Measurements from ENCODE around the gene RHOBTB3. TPM values are rescaled to one million over a fixed set of nuclear protein-coding genes. Genes with fewer than 3 reads are reported as not detected.
A peak's percentile ranks its signal among the peaks of the same experiment; 100 is the strongest.

RHOBTB3 gene
- total and polyA plus RNA-seq, 2 experiments from 2014 or later: 147 to 202 TPM

DNA sequence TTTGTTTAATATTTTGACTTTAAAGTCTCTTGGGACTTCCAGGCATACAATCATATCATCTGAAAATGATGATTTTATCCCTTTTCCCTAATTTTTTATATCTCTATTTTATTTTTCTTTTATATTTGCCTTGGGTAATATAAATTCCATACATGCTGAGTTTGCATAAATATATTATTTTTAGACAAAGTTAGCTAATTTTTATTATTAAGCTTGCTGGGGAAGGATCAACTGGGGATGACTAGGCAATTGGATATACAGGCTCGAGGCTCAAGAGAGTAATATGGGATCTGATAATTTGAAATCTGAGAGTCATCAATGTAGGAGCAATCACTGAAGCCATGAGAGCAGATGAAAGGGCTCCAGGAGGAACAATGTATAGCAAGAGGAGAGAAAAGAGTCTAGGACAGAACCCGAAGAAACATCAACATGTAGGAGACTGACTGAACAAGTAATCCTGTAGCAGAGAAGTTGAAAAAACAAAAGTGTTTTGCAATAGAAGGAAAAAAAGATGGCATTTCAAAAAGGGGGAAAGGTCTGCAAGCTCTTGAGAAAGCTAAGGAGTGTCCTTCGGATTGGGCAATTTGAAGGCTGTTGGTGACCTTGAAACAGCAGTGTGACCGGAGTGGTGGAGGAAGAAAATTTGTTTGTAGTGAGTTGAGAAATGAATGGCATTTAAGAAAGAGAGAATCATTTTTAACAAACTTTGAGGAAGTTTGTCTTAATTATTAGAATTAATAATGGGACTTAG, 17.0 kb upstream of the RHOBTB3 start:
- H3K27ac ChIP-seq: no peak overlapping the region
- no peaks in the 10 kb centered on the region for H3K79me2 ChIP-seq (ENCODE audit: insufficient read depth)
- WGBS, 2 experiments (ENCODE audit: low coverage in 1 of 2, low lambda C conversion rate in 2 of 2, missing lambda C conversion rate in 2 of 2): 96 to 99% methylated on average over 4 of the region's 4 CpGs
- H3K27me3 ChIP-seq (replicated peaks; ENCODE audit: insufficient read depth): no peaks in the 10 kb centered on the region
- H3K4me2 ChIP-seq (ENCODE audit: unreplicated experiment): no peak overlapping the region
- no peaks in the 10 kb centered on the region for H4K20me1 ChIP-seq (ENCODE audit: insufficient read depth)
- H3F3A ChIP-seq (ENCODE audit: insufficient read depth): 0 out of 2 replicates have a peak, but pooled peaks cover 4% of the 10 kb centered on the region
- no peak overlapping the region for H3K4me3 ChIP-seq
- H3K9me2 ChIP-seq (ENCODE audit: insufficient read depth): no peaks in the 10 kb centered on the region
- H3K9me3 ChIP-seq (ENCODE audit: low read depth): no peaks in the 10 kb centered on the region
- no peak overlapping the region for H3K9ac ChIP-seq
- in situ Hi-C loops (cut with MboI): no loop called here
- no peak for DNase-seq
- H2AFZ ChIP-seq: no peak overlapping the region
- H3K36me3 ChIP-seq (ENCODE audit: low read depth): 0 out of 2 replicates have a peak, but pooled peaks cover 5% of the 10 kb centered on the region
- no peak for TF ChIP-seq EZH2 (IDR thresholded peaks at IDR 0.05; ENCODE audit: insufficient read depth, poor library complexity, severe bottlenecking)
- TF ChIP-seq EZH2phosphoT487 (IDR thresholded peaks at IDR 0.05; ENCODE audit: insufficient read depth, low read depth): no peak
- peaks cover 31% of the 10 kb centered on the region for H3K4me1 ChIP-seq (ENCODE audit: insufficient read depth)

DNA sequence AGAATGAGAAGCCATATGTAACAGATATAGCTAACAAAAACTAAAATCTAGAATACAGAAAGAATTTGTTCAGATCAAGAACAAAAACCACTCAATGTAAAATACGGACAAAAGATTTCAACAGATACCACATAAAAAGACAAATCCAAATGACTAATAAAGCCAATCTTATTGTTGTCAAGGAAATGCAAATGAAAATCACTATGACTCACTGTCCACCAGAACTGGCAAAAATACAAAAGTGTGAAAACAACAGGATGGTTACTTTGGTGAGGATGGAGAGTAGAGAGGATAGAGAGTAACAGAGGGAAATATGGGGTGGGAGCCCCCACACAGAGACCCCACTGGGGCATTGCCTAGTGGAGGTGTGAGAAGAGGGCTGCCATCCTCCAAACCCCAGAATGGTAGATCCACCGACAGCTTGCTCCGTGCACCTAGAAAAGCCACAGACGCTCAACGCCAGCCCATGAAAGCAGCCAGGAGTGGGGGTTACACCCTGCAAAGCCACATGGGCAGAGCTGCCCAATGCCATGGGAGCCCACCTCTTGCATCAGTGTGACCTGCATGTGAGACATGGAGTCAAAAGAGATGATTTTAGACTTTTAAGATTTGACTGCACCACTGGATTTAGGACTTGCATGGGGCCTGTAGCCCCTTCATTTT, 15.2 kb upstream of the RHOBTB3 start:
- peaks cover 39% of the 10 kb centered on the region for H3K4me1 ChIP-seq (ENCODE audit: insufficient read depth)
- in situ Hi-C loops (cut with MboI): no loop called here
- no peaks in the 10 kb centered on the region for H3K79me2 ChIP-seq (ENCODE audit: insufficient read depth)
- H3K27ac ChIP-seq: peak overlapping the region; percentile 63
- H3K4me2 ChIP-seq (ENCODE audit: unreplicated experiment): peak overlapping the region; percentile 55
- no peak overlapping the region for H2AFZ ChIP-seq
- peak overlapping the region; percentile 28; the same call in 1 of the 2 replicates for H3K4me3 ChIP-seq
- H3K9me3 ChIP-seq (ENCODE audit: low read depth): no peaks in the 10 kb centered on the region
- DNase-seq: peak; percentile 87
- H3K36me3 ChIP-seq (ENCODE audit: low read depth): 0 out of 2 replicates have a peak, but pooled peaks cover 5% of the 10 kb centered on the region
- H4K20me1 ChIP-seq (ENCODE audit: insufficient read depth): no peaks in the 10 kb centered on the region
- peaks cover 10% of the 10 kb centered on the region; the same call in 1 of the 2 replicates for H3F3A ChIP-seq (ENCODE audit: insufficient read depth)
- H3K27me3 ChIP-seq (replicated peaks; ENCODE audit: insufficient read depth): no peaks in the 10 kb centered on the region
- H3K9ac ChIP-seq: peak overlapping the region; percentile 27
- TF ChIP-seq EZH2 (IDR thresholded peaks at IDR 0.05; ENCODE audit: insufficient read depth, poor library complexity, severe bottlenecking): no peak
- no peak for TF ChIP-seq EZH2phosphoT487 (IDR thresholded peaks at IDR 0.05; ENCODE audit: insufficient read depth, low read depth)
- WGBS, 2 experiments (ENCODE audit: low coverage in 1 of 2, low lambda C conversion rate in 2 of 2, missing lambda C conversion rate in 2 of 2): 77 to 80% methylated on average over 5 of the region's 5 CpGs
- no peaks in the 10 kb centered on the region for H3K9me2 ChIP-seq (ENCODE audit: insufficient read depth)

DNA sequence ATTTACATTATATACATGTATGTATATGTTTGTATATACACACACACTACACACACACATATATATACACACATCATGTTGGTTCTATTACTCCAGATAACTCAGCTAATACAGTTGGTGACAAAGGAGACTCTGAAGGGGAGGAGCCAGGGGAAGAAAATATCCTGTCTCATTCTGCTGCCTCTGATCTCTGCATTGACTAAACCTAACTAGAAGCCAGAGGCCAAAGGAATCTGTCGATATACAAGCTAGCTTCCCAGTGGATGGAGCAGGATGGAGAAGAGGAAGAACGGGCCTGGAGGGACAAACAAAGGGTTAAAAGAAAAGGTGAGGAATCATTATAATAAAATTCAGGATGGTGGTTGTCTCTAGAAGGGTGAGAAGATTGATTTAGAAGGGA, 13.7 kb upstream of the RHOBTB3 start:
- H4K20me1 ChIP-seq (ENCODE audit: insufficient read depth): no peaks in the 10 kb centered on the region
- no peak for DNase-seq
- H2AFZ ChIP-seq: no peak overlapping the region
- no peaks in the 10 kb centered on the region for H3K9me3 ChIP-seq (ENCODE audit: low read depth)
- H3K79me2 ChIP-seq (ENCODE audit: insufficient read depth): no peaks in the 10 kb centered on the region
- H3K27me3 ChIP-seq (replicated peaks; ENCODE audit: insufficient read depth): no peaks in the 10 kb centered on the region
- H3K9me2 ChIP-seq (ENCODE audit: insufficient read depth): no peaks in the 10 kb centered on the region
- H3K9ac ChIP-seq: no peak overlapping the region
- 0 out of 2 replicates have a peak, but pooled peaks cover 5% of the 10 kb centered on the region for H3K36me3 ChIP-seq (ENCODE audit: low read depth)
- H3K4me3 ChIP-seq: no peak overlapping the region
- no peak for TF ChIP-seq EZH2phosphoT487 (IDR thresholded peaks at IDR 0.05; ENCODE audit: insufficient read depth, low read depth)
- TF ChIP-seq EZH2 (IDR thresholded peaks at IDR 0.05; ENCODE audit: insufficient read depth, poor library complexity, severe bottlenecking): no peak
- H3F3A ChIP-seq (ENCODE audit: insufficient read depth): peaks cover 10% of the 10 kb centered on the region; the same call in 1 of the 2 replicates
- peaks cover 34% of the 10 kb centered on the region for H3K4me1 ChIP-seq (ENCODE audit: insufficient read depth)
- no peak overlapping the region for H3K4me2 ChIP-seq (ENCODE audit: unreplicated experiment)
- in situ Hi-C loops (cut with MboI): no loop called here
- no peak overlapping the region for H3K27ac ChIP-seq
- 97% methylated on average over 2 of the region's 2 CpGs for WGBS, 2 experiments (ENCODE audit: low coverage in 1 of 2, low lambda C conversion rate in 2 of 2, missing lambda C conversion rate in 2 of 2)

DNA sequence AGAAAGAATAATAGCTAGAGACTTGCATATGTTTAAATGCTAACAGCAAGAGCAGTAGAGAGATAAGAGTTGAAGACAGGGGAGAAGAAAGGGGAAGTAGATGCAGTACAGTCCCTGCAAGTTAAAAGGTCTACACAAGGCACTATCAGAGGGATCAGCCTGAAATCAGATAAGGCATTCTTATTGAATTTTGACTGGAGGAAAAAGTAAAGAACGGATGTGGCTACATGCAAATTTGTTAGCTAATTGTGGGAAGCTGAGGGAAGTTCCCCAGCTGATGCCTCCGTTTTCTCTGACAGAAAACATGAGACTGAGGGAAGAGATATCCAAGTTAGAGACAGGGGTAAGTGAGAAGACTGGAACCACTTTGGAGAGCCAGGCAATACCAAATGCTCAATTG, 12.9 kb upstream of the RHOBTB3 start:
- H3K79me2 ChIP-seq (ENCODE audit: insufficient read depth): no peaks in the 10 kb centered on the region
- 95 to 100% methylated on average over 2 of the region's 2 CpGs for WGBS, 2 experiments (ENCODE audit: low coverage in 1 of 2, low lambda C conversion rate in 2 of 2, missing lambda C conversion rate in 2 of 2)

More for the DNA sequence above, 12.9 kb upstream of the RHOBTB3 start:
- in situ Hi-C loops (cut with MboI): no loop called here
- peaks cover 33% of the 10 kb centered on the region for H3K4me1 ChIP-seq (ENCODE audit: insufficient read depth)
- H3K9ac ChIP-seq: no peak overlapping the region
- H3F3A ChIP-seq (ENCODE audit: insufficient read depth): peaks cover 14% of the 10 kb centered on the region; the same call in 1 of the 2 replicates
- no peaks in the 10 kb centered on the region for H3K9me3 ChIP-seq (ENCODE audit: low read depth)
- TF ChIP-seq EZH2phosphoT487 (IDR thresholded peaks at IDR 0.05; ENCODE audit: insufficient read depth, low read depth): no peak
- H3K9me2 ChIP-seq (ENCODE audit: insufficient read depth): no peaks in the 10 kb centered on the region
- no peak overlapping the region for H3K4me3 ChIP-seq
- no peak overlapping the region for H2AFZ ChIP-seq
- H3K27ac ChIP-seq: no peak overlapping the region
- no peak overlapping the region for H3K4me2 ChIP-seq (ENCODE audit: unreplicated experiment)
- no peak for DNase-seq
- no peaks in the 10 kb centered on the region for H3K27me3 ChIP-seq (replicated peaks; ENCODE audit: insufficient read depth)
- H4K20me1 ChIP-seq (ENCODE audit: insufficient read depth): no peaks in the 10 kb centered on the region
- 0 out of 2 replicates have a peak, but pooled peaks cover 5% of the 10 kb centered on the region for H3K36me3 ChIP-seq (ENCODE audit: low read depth)
